ENCODE results near the gene NUDT12.

Gene NUDT12

GRCh38 chr5:103598997-103599566 lies 36.5 kb upstream of the NUDT12 start:
- no peak for DNase-seq
- Histone ChIP-seq H3K9me3 (no peaks in the 10 kb centered on the region), H3K27me3 (no peaks in the 10 kb centered on the region), H3K4me1 (peaks cover 20% of the 10 kb centered on the region), H3K36me3 (no peaks in the 10 kb centered on the region), H3K4me3 (ENCODE audit: low read depth, low read length) (no peak overlapping the region)
- no peak for TF ChIP-seq CTCF (IDR thresholded peaks at IDR 0.05; ENCODE audit: low read depth, low read length)

- no peaks in the 10 kb centered on the region for H3K27me3 ChIP-seq
- no peak for DNase-seq
- H3K4me1 ChIP-seq: peaks cover 8% of the 10 kb centered on the region
- no peak overlapping the region for H3K4me3 ChIP-seq (ENCODE audit: low read depth, low read length)
- H3K36me3 ChIP-seq: no peaks in the 10 kb centered on the region
- no peak for TF ChIP-seq CTCF (IDR thresholded peaks at IDR 0.05; ENCODE audit: low read depth, low read length)
- no peaks in the 10 kb centered on the region for H3K9me3 ChIP-seq
Measured at GRCh38 chr5:103590221-103590620, 27.6 kb upstream of the NUDT12 start.

GRCh38 chr5:103589776-103590175 lies 27.2 kb upstream of the NUDT12 start:
- Histone ChIP-seq H3K36me3 (no peaks in the 10 kb centered on the region), H3K27me3 (no peaks in the 10 kb centered on the region), H3K4me3 (ENCODE audit: low read depth, low read length) (no peak overlapping the region), H3K4me1 (peaks cover 3% of the 10 kb centered on the region), H3K9me3 (no peaks in the 10 kb centered on the region)
- no peak for DNase-seq
- TF ChIP-seq CTCF (IDR thresholded peaks at IDR 0.05; ENCODE audit: low read depth, low read length): no peak

- no peak for DNase-seq
- H3K4me1 ChIP-seq: no peaks in the 10 kb centered on the region
- no peaks in the 10 kb centered on the region for H3K36me3 ChIP-seq
- TF ChIP-seq CTCF (IDR thresholded peaks at IDR 0.05; ENCODE audit: low read depth, low read length): no peak
- no peaks in the 10 kb centered on the region for H3K27me3 ChIP-seq
- no peaks in the 10 kb centered on the region for H3K9me3 ChIP-seq
- H3K4me3 ChIP-seq (ENCODE audit: low read depth, low read length): no peak overlapping the region
Measured at GRCh38 chr5:103589357-103589756, 26.8 kb upstream of the NUDT12 start.

- no peaks in the 10 kb centered on the region for H3K27me3 ChIP-seq
- H3K4me3 ChIP-seq (ENCODE audit: low read depth, low read length): no peak overlapping the region
- TF ChIP-seq CTCF (IDR thresholded peaks at IDR 0.05; ENCODE audit: low read depth, low read length): peak; percentile 60
- DNase-seq: no peak
- H3K9me3 ChIP-seq: no peaks in the 10 kb centered on the region
- H3K4me1 ChIP-seq: no peaks in the 10 kb centered on the region
- H3K36me3 ChIP-seq: no peaks in the 10 kb centered on the region
Measured at GRCh38 chr5:103587185-103587748, 24.7 kb upstream of the NUDT12 start.

GRCh38 chr5:103582364-103582763 lies 19.8 kb upstream of the NUDT12 start:
- TF ChIP-seq CTCF (IDR thresholded peaks at IDR 0.05; ENCODE audit: low read depth, low read length): peak; percentile 72
- DNase-seq: peak; percentile 58
- no peaks in the 10 kb centered on the region for H3K9me3 ChIP-seq
- no peaks in the 10 kb centered on the region for H3K36me3 ChIP-seq
- H3K27me3 ChIP-seq: no peaks in the 10 kb centered on the region
- H3K4me1 ChIP-seq: no peaks in the 10 kb centered on the region
- no peak overlapping the region for H3K4me3 ChIP-seq (ENCODE audit: low read depth, low read length)

Data from BE2C (cell line).